ENCODE results near the gene CNOT11. TPM values are rescaled to one million over a fixed set of nuclear protein-coding genes. Genes with fewer than 3 reads are reported as not detected.
A peak's percentile ranks its signal among the peaks of the same experiment; 100 is the strongest.

The CNOT11 gene
- 47.1 TPM for total RNA-seq (ENCODE audit: unreplicated experiment)
- long read RNA-seq, partial matches to known transcripts: 0 of 6 reads
- long read RNA-seq, other reads (novel, unspliced or antisense): 2 of 6 reads

GRCh38 chr2:101252408-101253012, at the start of gene CNOT11:
TSS of gene CNOT11 (plus strand) at chr2:101252886. CDS start at chr2:101252965, 79 bp downstream.
- peaks cover 3% of the 10 kb centered on the region for H3K27me3 Mint-ChIP-seq (ENCODE audit: unreplicated experiment)
- TF ChIP-seq, protein P1, sequence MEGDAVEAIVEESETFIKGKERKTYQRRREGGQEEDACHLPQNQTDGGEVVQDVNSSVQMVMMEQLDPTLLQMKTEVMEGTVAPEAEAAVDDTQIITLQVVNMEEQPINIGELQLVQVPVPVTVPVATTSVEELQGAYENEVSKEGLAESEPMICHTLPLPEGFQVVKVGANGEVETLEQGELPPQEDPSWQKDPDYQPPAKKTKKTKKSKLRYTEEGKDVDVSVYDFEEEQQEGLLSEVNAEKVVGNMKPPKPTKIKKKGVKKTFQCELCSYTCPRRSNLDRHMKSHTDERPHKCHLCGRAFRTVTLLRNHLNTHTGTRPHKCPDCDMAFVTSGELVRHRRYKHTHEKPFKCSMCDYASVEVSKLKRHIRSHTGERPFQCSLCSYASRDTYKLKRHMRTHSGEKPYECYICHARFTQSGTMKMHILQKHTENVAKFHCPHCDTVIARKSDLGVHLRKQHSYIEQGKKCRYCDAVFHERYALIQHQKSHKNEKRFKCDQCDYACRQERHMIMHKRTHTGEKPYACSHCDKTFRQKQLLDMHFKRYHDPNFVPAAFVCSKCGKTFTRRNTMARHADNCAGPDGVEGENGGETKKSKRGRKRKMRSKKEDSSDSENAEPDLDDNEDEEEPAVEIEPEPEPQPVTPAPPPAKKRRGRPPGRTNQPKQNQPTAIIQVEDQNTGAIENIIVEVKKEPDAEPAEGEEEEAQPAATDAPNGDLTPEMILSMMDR (IDR thresholded peaks at IDR 0.05; ENCODE audit: unreplicated experiment): no peak
- peak; percentile 99 for DNase-seq (ENCODE audit: low spot score)
- peak within 1 kb of the TSS; percentile 99 for H3K4me3 Mint-ChIP-seq (ENCODE audit: unreplicated experiment)
- H3K9me3 Mint-ChIP-seq (ENCODE audit: unreplicated experiment): no peaks in the 10 kb centered on the region
- peaks cover 16% of the 10 kb centered on the region for H3K36me3 Mint-ChIP-seq (ENCODE audit: low read depth, unreplicated experiment)
- H3K4me1 Mint-ChIP-seq (ENCODE audit: unreplicated experiment): peaks cover 29% of the 10 kb centered on the region
- peak within 1 kb of the TSS; percentile 61 for H3K27ac Mint-ChIP-seq (ENCODE audit: unreplicated experiment)

- peaks cover 4% of the 10 kb centered on the region for H3K4me1 Mint-ChIP-seq (ENCODE audit: unreplicated experiment)
- H3K27me3 Mint-ChIP-seq (ENCODE audit: unreplicated experiment): no peaks in the 10 kb centered on the region
- no peaks in the 10 kb centered on the region for H3K36me3 Mint-ChIP-seq (ENCODE audit: low read depth, unreplicated experiment)
- H3K4me3 Mint-ChIP-seq (ENCODE audit: unreplicated experiment): no peak overlapping the region
- TF ChIP-seq, protein P1 (IDR thresholded peaks at IDR 0.05; ENCODE audit: unreplicated experiment): no peak
- H3K9me3 Mint-ChIP-seq (ENCODE audit: unreplicated experiment): no peaks in the 10 kb centered on the region
- no peak for DNase-seq (ENCODE audit: low spot score)
- H3K27ac Mint-ChIP-seq (ENCODE audit: unreplicated experiment): no peak overlapping the region
These were observed 48.1 kb upstream of the CNOT11 start for GRCh38 chr2:101204400-101205115.

DNA sequence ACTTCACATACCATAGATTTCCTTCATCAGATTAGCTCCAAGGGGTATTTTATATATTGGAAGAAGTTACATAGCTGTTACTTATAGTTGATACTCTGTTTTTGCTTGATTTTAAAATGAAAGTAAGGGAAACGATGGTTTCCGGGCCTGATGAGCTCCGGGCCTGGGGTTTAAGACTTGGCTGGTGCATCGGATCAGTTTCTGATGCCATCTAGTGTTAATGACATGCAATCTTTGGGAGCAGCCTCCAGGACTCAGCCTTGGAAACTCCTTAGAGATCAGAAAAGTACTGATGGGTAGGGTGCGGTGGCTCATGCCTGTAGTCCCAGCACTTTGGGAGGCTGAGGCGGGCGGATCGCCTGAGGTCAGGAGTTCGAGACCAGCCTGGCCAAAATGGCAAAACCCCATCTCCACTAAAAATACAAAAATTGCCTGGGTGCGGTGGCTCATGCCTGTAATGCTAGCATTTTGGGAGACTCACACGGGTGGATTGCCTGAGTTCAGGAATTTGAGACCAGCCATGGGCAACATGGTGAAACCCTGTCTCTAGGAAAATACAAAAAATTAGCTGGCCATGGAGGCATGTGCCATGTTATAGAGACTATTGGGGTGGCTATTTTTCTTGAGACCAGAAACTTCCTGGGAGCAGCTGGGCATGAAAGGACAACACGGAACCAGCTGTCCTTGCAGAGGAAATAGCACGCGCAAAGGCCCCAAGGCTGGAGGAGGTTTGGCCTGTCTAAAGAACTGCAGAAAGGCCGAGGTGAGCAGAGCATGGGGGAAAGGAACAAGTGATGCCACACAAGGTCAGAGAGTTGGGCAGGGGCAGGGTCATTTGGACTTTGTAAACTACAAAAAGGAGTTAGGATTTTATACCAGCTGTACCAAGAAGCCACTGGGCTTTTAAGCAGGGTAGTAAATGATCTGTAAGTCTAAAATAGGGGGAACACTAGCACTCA, 46.9 kb upstream of the CNOT11 start:
- H3K27ac Mint-ChIP-seq (ENCODE audit: unreplicated experiment): no peak overlapping the region
- H3K27me3 Mint-ChIP-seq (ENCODE audit: unreplicated experiment): no peaks in the 10 kb centered on the region
- TF ChIP-seq, protein P1 (IDR thresholded peaks at IDR 0.05; ENCODE audit: unreplicated experiment): no peak
- no peak overlapping the region for H3K4me3 Mint-ChIP-seq (ENCODE audit: unreplicated experiment)
- peaks cover 4% of the 10 kb centered on the region for H3K4me1 Mint-ChIP-seq (ENCODE audit: unreplicated experiment)
- no peaks in the 10 kb centered on the region for H3K36me3 Mint-ChIP-seq (ENCODE audit: low read depth, unreplicated experiment)
- H3K9me3 Mint-ChIP-seq (ENCODE audit: unreplicated experiment): no peaks in the 10 kb centered on the region
- DNase-seq (ENCODE audit: low spot score): peak; percentile 42

- DNase-seq (ENCODE audit: low spot score): no peak
- peaks cover under 1% of the 10 kb centered on the region for H3K4me1 Mint-ChIP-seq (ENCODE audit: unreplicated experiment)
- peaks cover 4% of the 10 kb centered on the region for H3K36me3 Mint-ChIP-seq (ENCODE audit: low read depth, unreplicated experiment)
- H3K27ac Mint-ChIP-seq (ENCODE audit: unreplicated experiment): no peak overlapping the region
- no peaks in the 10 kb centered on the region for H3K9me3 Mint-ChIP-seq (ENCODE audit: unreplicated experiment)
- no peak overlapping the region for H3K4me3 Mint-ChIP-seq (ENCODE audit: unreplicated experiment)
- TF ChIP-seq, protein P1 (IDR thresholded peaks at IDR 0.05; ENCODE audit: unreplicated experiment): no peak
- H3K27me3 Mint-ChIP-seq (ENCODE audit: unreplicated experiment): no peaks in the 10 kb centered on the region
These were observed 43.9 kb upstream of the CNOT11 start for GRCh38 chr2:101208830-101209229.
